ENCODE data around the gene SLC7A4.
"Not testable (repeated sequence)": the region's sequence is repeated elsewhere in the genome, so short reads cannot be mapped to it uniquely, and the experiment has no call there.

Gene SLC7A4

GRCh38 chr22:21018314-21018713 lies 14.0 kb downstream of the SLC7A4 start:
- DNase-seq = no peak

DNA sequence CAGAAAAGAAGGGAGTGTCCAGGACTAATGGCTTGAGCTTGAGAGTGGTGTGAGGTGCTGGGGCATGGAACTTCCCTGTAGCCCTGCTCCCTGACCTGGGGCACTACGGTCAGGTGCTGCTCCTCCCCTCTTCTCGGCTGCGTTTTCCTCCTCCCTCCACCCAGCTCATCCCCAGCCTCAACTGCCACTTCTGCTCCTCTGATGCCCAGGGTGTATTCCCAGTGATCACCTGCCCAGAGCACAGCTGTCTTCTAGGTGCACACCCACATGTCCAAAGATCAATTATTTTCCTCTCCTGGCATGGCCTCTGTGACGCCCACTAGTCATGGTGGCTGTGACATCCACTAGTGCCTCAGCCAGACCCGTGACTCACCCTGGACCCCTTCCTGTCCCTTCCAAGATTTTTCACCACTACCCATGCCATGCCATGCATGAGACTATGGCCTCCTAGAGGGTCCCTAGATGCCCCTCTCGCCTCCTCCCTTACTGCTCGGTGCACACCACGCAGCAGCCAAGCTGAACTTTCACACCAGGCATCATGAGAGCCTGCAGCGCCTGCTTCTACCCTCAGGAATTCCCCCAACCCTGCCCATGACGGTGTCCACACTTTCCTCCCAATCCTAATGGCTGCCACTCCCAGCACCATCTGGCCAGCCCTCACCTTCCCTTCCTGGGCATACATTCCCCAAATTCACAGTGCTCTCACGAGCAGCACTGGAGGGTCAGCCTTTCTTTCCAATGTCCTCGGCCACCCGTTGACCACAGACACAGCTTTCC lies 15.5 kb downstream of the SLC7A4 start:
- DNase-seq = no peak

DNA sequence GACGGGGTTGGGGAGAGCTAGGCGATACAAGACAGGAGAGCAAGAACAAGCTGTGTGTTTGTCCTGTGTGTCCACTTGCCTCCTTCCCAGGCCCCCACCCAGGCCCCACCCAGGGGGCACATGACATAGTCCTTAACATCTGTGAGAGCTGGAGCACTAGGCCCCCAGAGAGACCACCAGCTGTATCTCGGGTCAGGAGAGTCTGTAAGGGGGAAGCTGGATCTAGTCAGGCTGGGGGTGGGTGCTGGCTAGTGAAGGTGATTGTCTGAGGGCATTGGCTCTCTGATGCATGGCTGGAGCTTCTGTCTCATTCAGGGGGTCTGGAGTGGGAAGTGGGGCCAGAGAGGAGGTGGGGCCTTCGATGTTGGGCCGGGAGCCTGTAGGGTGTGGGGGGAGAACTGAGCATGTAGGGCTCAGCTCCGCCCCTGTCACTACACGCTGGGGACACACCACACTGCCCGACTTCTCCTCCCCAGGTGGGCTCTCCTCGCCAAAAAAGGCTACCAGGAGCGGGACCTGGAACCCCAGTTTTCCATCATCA lies 16.8 kb downstream of the SLC7A4 start:
- DNase-seq = no peak

DNA sequence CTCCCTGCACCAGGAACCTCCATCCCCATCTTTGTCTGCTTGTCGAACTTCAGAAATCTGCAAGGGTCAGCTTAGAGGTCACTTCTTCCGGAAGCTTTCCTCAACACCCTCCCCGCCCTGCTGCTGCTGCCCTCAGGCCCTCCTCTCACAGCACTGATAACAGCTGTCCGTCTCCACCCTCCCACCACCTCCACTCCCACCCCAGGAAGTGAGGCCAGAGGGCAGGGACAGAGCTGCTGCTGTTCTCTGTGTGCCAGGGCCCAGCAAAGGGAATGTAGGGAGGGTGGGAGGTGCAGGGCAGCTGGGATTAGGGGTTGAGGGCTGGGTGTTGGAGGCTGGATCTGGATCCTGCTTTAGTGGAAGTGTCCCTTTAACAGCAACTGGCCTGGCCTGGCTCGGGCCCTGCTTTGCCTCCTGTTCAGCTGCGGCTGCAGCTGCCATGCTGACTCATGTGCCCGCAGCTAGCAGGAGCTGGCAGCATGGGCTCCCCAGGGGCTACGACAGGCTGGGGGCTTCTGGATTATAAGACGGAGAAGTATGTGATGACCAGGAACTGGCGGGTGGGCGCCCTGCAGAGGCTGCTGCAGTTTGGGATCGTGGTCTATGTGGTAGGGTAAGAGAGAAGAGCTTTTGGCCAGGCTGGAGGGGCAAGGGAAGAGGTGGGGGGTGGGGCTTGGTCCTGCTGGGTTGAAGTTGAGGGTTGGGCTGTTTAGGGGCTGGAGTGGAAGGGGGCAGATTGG lies 17.5 kb downstream of the SLC7A4 start, which contains the start of gene P2RX6:
Gene P2RX6, plus strand, starts transcription at position 440 of the 740 bp plus-strand sequence. Its CDS starts 10 bp downstream, at position 450.
- DNase-seq = peak; percentile 97

DNA sequence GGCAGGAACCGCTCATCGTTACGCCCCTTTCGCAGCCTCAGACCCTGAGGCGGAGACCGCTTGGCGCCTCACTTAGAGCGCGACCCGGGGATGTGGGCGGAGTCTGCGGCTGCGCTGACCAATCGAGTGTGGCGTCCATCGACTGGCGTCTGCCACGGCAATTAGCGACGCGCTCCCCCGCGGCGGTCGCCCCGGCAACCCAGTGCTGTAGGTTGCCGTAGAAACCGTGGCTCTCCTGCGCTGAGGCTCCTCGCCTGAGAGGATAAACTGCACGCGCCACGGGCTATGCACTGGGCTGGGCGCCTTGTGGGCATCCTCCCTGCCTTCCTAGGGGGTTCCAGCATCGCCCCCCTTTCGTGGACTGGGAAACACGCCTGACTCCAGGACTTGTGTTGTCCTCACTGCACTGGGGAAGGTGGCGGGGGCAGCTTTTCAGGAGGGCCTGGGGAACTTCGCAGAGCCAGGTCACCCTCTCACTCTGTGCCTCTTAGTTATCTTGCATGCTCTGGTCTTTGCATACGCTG lies 18.1 kb downstream of the SLC7A4 start:
- DNase-seq = peak; percentile 100

DNA sequence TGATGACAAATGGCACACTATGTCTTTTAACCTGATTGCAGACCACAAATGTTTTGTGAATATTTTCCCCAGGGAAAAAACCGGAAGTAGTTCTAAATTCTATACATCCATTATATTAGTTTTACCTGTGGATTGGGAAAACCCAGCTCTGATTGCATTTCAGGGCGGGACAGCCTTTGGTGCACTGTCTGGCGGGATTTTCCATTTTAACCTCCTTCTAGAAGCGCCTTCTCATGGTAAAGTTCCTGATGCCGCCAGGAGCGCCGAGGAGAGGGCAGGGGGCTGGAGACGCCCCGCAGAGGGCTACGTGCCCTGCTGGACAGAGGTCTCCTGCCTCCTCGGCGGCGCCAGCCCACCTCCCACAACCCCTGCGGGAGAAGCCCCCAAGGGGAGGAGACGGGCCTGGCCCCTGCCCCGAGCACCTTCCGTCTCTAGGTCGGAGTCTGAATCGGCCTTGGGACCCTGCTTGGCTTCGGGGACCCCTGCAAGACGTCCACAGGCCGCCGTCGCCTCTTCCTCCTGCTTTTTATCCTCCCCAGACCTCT lies 18.6 kb downstream of the SLC7A4 start:
- no peak for DNase-seq

DNA sequence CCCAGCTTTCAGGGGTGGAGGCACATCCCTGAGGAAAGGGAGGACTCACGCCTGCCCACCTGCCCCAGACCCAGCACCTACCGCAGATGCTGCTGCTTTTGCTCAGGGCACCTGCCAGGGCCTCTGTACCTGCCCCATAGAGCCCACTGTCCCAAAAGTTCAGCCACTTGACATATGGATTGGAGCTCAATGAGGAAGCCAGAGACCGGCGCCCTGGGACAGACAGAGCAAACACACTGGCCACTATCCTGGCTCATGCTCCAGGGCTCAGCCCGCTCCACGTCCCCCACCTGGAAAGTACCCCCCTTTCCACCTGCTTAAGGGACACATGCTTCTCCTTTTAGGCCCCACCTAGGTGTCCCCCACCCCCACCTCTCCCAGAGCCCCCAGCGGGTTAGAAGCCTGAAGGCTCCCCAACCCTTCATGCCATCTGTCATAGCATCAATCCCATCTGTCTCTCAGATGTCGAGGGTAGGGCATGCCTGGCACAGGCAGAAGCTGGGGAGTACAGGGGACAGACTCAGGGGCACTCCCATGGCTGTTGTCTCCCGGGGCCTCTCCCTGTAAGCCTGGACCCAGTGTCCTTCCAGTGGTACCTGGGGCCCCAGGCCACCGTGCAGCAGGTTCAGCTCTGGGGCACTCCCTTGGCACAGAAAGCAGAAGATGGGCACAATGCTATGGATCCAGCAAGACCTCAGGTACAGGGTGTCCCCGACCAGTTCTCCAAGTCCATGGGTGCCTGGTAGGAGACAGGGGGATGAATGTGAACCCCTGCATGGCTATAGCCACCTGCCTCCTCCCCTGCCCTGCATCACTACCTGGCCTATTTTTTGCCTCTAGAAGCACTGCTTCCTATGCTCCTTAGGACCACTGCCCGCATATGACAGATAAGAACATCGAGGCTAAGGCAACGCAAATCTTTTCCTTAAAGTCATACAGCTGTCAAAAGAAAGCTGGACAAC lies 19.6 kb downstream of the SLC7A4 start:
- DNase-seq = no peak

- no peak for DNase-seq
These were observed 21.8 kb downstream of the SLC7A4 start for GRCh38 chr22:21010426-21011113.

DNA sequence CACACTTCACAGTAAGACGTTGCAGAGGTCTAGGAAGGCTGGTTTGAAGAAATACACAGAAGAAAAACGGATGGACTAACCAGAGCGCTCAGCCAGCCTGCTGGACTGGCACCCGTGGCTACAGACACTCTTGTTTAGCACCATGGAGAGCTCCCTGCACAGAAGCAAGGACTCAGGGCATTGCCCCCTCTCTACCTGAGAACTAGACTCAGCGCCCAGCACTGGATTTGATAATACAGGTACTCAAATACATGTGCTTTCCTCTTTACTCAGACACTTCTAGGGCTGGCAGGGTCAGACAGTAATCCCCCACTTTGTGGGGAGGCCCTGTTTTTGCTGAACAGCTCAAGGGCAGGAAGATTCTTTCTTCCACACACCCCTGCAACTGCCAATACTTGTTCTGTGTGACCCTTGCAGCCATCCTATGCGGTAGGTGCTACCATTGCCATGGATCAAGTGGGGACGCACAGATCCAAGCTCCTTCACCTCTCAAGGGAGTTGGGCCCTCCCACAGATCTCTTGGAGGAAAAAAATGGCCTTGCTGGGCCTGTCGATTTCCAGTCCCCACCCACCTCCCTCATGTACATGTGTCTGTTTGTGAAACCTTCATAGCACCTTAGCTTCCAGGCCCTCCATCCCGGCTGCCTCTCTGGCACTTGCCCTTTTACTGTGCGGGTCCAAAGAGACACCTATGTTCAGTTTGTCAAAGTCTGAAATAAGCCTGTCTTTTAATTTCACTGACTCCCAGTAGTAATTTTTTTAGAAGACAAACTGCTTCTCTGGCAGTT lies 22.5 kb downstream of the SLC7A4 start:
- peak; percentile 67 for DNase-seq

DNA sequence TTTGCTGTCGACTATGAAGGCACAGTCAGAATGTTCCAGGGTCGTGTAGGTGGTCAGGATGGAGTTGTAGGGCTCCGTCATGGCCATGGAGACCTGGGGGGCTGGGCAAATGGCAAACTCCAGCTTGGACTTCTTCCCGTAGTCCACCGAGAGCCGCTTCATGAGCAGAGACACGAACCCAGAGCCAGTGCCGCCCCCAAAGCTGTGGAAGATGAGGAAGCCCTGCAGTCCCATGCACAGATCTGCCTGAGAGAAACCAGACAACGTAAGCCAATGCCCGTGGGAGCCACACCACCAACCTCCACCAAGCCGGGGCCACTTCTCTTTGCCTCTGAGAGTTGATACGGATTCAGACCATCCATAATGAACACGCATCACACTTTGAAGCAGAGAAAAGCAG lies 23.2 kb downstream of the SLC7A4 start:
- DNase-seq = not testable (repeated sequence)

- no peak for DNase-seq
These were observed 28.6 kb downstream of the SLC7A4 start for GRCh38 chr22:21003782-21004181.

GRCh38 chr22:21001601-21002325 lies 30.6 kb downstream of the SLC7A4 start, which contains the start of gene THAP7:
Gene THAP7, minus strand, starts transcription at chr22:21002118. Its CDS starts 207 bp downstream, at chr22:21001911.
- DNase-seq = peak; percentile 99

GRCh38 chr22:21000987-21001600 lies 31.3 kb downstream of the SLC7A4 start:
- DNase-seq = no peak

DNA sequence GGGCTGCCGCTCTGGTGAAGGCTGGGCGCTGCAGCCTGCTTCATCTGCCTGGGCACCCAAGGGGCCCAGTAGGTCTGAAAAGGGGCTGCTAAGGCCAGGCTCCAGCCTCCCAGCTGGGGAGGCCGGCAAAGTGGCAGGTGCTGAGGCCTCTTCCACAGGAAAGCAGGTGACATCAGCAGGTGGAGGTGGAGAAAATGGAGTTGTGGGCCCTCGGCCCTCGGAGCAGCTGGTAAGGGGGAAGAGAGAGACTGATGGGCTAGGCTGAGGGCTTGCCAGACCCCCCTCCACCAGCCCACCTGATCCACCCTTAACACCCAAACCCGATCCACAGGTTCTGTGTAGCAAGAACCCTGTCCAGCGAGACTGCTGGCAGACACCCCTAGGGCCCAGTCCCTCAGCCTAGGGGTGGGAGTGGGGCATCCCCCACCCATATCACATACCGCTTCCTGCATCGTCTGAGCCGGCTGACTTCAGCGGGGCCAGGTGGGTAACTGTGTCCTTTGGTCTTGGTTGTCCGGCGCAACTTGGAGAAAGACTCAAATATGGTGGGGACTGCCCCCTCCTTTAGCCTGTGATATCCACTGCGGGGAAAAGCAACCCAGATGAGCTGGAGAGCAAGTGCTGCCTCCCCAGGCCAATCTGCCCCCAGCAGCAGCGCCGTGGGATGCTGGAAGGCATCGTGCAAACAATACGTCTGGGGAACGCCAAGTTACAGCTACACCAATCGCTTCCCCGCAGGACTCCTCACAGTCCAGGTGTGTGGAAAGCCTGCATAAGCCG lies 32.0 kb downstream of the SLC7A4 start:
- DNase-seq = no peak

GRCh38 chr22:20999350-21000206 lies 32.8 kb downstream of the SLC7A4 start:
- DNase-seq = no peak

GRCh38 chr22:20998411-20999336 lies 33.7 kb downstream of the SLC7A4 start:
- DNase-seq = no peak

All from OCI-M1 (cell line).